Occipital lobe (tissue), 2 donors: Measurements from ENCODE around the gene SSBP2. TPM values are rescaled to one million over a fixed set of nuclear protein-coding genes. Genes with fewer than 3 reads are reported as not detected.

ENCODE experiments used
- DNase-seq: peaks from one replicate; lab custom pipeline; 2025; lab: John Stamatoyannopoulos, UW
- total RNA-seq: library from RNA; depleted of rRNA; stranded (reverse); fragments of >200 nt; gene quantifications from one replicate; pipeline ENCODE4 v1.2.3, GENCODE V29; 2014

The SSBP2 gene
- total RNA-seq, 1 donor from 2014 or later = 372 TPM

DNA sequence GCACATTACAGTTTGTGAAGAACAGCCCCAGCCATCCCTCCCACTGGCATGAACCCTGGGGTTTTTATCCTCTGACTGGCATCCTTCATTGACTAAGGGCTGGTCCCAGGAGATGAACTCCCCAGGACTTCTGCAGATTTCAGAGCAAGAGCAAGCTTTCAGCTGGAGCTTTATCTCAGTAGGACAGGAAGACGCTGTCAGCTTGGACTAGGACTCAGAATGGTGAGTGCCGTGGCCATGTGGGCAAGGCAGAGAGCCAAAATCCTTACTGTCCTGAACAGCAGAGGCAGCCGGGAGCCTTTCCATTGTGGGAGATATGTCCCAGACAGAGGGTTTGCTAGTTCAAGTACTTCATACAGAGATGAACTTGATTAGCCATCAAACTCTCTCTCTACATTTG, 353.7 kb downstream of the SSBP2 start:
- DNase-seq = no peak

DNA sequence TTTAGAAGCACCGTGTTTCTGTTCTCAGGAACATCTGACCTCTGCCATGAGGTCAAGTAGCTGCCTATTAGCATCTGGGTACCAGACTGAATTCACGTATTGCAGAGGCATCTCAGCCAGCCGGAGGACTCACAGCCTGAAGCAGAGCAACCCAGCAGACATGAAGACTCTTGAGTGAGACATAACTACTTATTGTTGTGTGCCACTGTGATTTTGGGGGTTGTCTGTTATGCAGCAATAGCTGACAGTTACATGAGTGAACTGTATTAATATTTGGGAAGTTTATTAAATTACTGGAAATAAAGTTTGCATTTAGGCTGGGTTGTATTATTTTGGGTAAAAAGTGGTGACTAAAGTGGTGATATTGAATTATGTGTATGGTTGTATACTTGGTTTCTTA, 355.6 kb downstream of the SSBP2 start:
- no peak for DNase-seq

- DNase-seq = no peak
Measured at GRCh38 chr5:81393783-81394718, 356.8 kb downstream of the SSBP2 start, which contains the start of gene ACOT12. ACOT12 (minus strand) TSS chr5:81394134; CDS start chr5:81394114, 20 bp downstream.

GRCh38 chr5:81393430-81393782, 357.5 kb downstream of the SSBP2 start:
- DNase-seq = no peak

DNA sequence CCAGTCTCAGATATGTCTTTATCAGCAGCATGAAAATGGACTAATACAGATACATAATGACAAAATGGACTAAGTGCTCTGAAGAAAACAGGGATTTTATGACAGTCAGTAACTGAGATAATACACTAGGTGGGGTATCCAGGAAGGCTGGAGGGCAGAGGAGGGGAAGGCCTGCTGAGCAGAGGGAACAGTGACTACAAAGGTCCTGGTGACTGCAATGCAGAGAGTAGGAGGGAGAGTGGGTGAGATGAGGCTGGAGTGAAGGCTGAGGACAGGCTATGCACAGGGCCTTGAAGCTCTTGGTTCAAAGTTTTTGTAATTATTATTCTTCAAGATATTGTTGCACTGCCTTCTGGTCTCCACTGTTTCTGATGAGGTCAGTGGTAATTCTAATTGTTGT, 361.9 kb downstream of the SSBP2 start:
- no peak for DNase-seq

GRCh38 chr5:81388169-81388568, 362.7 kb downstream of the SSBP2 start:
- DNase-seq = no peak

GRCh38 chr5:81383867-81384266, 367.0 kb downstream of the SSBP2 start:
- DNase-seq = no peak

DNA sequence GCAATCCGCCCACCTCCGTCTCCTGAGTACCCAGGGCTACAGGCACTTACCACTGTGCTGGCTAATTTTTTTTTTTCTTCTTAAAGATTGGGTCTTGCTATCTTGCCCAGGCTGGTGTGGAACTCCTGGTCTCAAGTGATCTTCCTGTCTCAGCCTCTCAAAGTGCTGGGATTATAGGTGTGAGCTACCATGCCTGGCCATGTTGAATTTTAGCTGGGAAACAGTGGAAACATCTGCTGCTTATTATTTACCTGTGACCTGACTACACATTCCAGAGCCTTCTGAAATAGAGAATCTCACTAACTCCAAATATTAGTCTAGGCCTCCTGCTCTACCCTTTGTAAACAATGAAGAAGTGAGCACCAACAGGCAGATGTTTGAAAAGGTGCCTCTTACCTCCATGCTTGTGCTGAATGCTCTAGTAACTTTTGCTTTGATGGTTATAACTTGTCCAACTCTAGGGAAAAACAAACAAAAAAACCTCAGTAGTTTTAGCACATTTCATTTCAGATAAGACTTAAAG, 379.5 kb downstream of the SSBP2 start:
- no peak for DNase-seq

DNA sequence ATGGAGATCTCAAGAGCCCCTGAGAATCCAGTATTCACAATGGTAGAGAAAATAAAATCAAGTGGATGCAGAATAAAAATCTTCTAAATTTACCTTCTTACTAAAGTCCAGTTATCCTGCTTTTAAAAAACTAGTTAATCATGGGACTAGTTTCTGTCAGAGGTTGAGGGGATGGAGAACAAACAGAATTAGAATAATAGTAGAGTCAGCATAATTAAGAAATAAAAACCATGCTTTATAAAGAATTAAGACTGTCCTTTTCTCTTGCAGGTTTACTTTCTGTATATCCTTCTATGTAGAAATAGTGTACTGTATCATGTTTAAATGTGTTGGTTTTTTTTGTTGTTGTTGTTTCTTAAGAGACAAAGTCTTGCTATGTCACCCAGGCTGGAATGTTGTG, 380.0 kb downstream of the SSBP2 start:
- DNase-seq = no peak

DNA sequence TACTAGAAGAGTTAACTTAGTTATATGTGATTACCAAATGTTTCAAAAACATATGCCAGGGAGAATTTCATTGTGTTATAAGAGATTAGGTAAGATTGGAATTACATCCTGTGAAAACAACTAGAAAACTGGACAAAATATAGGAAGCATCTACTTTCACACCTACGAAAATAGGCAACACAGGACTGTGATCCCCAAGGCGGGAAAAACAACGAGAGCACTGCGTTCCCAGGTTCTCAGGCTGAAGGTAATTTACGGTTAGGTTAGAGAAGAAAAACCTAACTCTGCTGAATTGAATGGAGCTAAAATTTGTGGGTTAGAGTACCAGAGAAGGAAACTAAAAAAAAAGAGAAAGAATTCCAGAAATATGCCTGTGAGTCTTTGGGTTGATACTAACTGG, 385.4 kb downstream of the SSBP2 start:
- DNase-seq = no peak

DNA sequence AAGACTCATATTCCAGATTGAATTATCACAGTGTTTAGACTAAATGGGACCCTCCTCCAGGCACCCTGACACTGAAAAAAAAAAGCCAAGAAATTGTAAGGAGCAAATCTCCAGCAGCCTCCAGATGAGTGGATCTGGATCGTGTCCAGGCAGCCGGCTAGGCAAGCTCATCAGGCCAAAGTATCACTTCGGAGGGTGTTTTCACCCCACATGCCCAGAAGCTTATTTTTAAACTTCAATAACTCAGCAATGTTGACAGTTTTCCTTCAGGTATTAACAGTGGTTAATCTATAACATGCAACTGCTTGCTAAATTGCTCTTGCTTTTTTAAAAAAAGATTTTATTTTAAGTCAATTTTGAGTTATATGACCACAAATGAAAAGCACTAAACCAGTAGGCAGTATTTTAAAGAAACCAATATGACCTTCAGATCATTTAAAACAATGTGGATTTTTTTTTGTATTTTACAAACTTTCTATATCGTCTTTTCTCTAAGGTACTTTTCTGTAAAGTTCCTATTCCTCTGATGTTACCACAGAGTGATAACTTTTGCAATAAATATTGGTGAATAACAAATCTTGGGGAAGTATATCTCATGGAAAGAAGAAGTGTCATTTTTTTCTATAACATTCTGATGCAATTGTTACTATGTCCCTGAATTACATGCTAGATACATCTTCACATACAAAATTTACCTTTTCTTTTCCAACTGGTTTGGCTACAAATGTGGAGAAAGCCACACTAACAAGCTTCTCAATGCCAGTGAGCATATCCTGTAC, 387.6 kb downstream of the SSBP2 start:
- no peak for DNase-seq

Other genes with a start within 250 kb of the SSBP2 start
- gene ATG10, start 220.9 kb upstream of the SSBP2 start, total RNA-seq = 6.1 TPM